HUES64 (cell line): ENCODE measurements around the gene OR52E5.

Experiments used
- H3K27ac ChIP-seq: 2 replicates; pipeline ENCODE4 v1.7.0; 2013; ENCODE audit warnings: low read depth, low read length, inconsistent platforms
- H3K27me3 ChIP-seq: 2 replicates; pipeline ENCODE4 v1.6.1; 2013; ENCODE audit warnings: mild to moderate bottlenecking, low read length; ENCODE audit not compliant: insufficient read depth
- H3K36me3 ChIP-seq: 2 replicates; pipeline ENCODE4 v1.6.1; 2013; ENCODE audit warnings: mild to moderate bottlenecking, low read length; ENCODE audit not compliant: insufficient read depth
- H3K4me1 ChIP-seq: 2 replicates; pipeline ENCODE4 v1.6.1; 2013; ENCODE audit warnings: mild to moderate bottlenecking, low read length, moderate library complexity; ENCODE audit not compliant: insufficient read depth
- H3K4me3 ChIP-seq: 2 replicates; pipeline ENCODE4 v1.5.1; 2013; ENCODE audit warnings: mild to moderate bottlenecking, low read length, moderate library complexity
- H3K9ac ChIP-seq: 2 replicates; pipeline ENCODE4 v1.6.1; 2013; ENCODE audit warnings: mild to moderate bottlenecking, low read depth, low read length
- H3K9me3 ChIP-seq: 2 replicates; pipeline ENCODE4 v1.6.1; 2013; ENCODE audit warnings: low read depth, low read length; ENCODE audit not compliant: insufficient read depth
- WGBS: fragments of 150-250, 120-280 bp; methylation state at CpG from one replicate; pipeline ENCODE4 v1.1.7; 2013; ENCODE audit warnings: missing lambda C conversion rate; 5-methylcytosine and 5-hydroxymethylcytosine counted together

OR52E5 gene

DNA sequence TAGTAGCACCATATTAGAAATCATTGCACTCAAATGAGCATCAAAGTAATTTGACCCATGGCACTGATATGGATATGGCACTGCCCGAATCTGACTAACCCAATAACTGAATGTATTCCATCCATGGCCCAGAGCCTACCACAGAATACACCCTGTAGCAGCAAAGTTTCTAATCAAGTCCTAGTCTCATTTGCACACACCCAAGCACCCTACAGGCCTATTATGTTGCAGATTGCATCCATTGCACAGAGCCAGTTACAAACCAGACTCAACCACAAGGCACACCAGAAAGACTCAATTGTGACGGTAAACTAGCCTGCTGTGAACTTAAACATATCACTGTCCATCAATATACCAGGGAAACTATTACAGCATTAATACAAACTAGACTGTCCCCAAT is 6.5 kb downstream of the OR52E5 start:
- Histone ChIP-seq H3K9me3 (no peaks in the 10 kb centered on the region), H3K4me1 (no peaks in the 10 kb centered on the region; the same call in 1 of the 2 replicates), H3K27ac (no peak overlapping the region), H3K27me3 (no peaks in the 10 kb centered on the region), H3K9ac (no peak overlapping the region), H3K36me3 (no peaks in the 10 kb centered on the region), H3K4me3 (no peak overlapping the region)
- 86% methylated on average over 2 of the region's 2 CpGs for WGBS

DNA sequence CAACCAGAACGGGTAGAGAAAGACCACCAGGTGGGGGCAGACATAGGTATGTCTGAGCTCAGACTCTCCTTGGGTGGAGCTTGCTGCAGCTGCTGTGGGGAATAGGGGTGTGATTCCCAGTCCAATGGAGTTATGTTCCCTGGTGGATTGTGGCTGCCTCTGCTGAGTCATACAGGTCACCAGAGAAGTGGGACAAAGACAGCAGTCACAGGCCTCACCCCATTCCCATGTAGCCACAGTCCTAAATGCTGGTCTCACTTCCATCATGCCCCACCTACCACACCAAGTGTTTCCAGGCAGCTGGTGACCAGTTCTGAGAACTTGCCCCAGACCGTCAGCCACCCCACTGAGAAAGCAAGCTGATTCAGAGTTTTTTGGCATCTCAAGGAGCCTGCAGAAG is 17.5 kb downstream of the OR52E5 start:
- Histone ChIP-seq H3K36me3 (no peaks in the 10 kb centered on the region), H3K4me1 (no peaks in the 10 kb centered on the region), H3K27me3 (no peaks in the 10 kb centered on the region), H3K4me3 (no peak overlapping the region), H3K9ac (no peak overlapping the region), H3K27ac (no peak overlapping the region), H3K9me3 (peaks cover 8% of the 10 kb centered on the region; the same call in 1 of the 2 replicates)
- 74% methylated on average over 2 of the region's 2 CpGs for WGBS

DNA sequence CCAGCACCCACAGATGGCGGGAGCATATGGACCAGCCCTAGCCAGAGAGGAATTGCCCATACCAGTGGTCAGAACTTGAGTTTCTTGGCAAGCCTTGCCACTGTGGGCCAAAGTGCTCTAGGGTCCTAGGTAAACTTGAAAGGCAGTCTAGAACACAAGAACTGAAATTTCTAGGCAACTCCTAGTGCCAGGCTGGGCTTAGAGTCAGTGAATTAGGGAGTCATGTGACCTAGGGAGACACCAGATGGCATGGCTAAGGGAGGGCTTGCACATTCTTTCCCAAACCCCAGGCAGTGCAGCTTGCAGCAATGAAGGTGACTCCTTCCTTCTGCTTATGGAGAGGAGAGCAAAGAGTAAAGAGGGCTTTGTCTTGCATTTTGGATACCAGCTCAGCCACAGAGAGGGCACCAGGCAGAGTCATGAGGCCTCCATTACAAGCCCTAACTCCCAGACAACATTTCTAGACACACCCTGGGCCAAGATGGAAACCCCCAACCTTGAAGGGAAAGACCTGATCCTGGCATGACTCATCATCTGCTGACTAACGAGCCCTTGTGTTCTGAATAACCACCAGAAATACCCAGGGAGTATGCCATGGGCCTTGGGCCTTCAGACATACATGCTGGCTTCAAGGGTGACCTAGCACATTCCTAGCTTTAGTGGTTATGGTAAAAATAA is 29.9 kb downstream of the OR52E5 start:
- 90% methylated on average over 2 of the region's 2 CpGs for WGBS
- H3K9me3 ChIP-seq: 0 out of 2 replicates have a peak, but pooled peaks cover 4% of the 10 kb centered on the region
- no peaks in the 10 kb centered on the region for H3K4me1 ChIP-seq
- no peak overlapping the region for H3K9ac ChIP-seq
- no peaks in the 10 kb centered on the region for H3K27me3 ChIP-seq
- no peak overlapping the region for H3K27ac ChIP-seq
- no peak overlapping the region for H3K4me3 ChIP-seq
- no peaks in the 10 kb centered on the region for H3K36me3 ChIP-seq

DNA sequence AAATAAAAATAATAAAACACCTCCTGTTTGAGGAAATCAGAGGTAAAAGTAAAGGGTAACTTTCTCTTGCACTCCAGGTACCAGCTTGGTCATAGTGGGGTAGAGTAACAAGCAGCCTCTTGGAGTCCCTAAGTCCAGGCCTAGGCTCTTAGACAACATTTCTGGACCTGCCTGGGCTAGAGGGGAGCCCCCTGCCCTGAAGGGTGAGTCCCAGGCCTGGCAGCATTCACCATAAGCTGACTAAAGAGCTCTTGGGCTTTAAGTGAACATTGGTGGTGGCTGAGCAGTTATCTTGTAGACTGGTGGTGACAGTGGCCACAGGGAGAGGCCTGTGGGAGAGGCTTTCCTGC is 30.4 kb downstream of the OR52E5 start:
- no peaks in the 10 kb centered on the region for H3K36me3 ChIP-seq
- H3K27me3 ChIP-seq: no peaks in the 10 kb centered on the region
- H3K9ac ChIP-seq: no peak overlapping the region
- no peak overlapping the region for H3K4me3 ChIP-seq
- no peak overlapping the region for H3K27ac ChIP-seq
- no peaks in the 10 kb centered on the region for H3K4me1 ChIP-seq
- 0 out of 2 replicates have a peak, but pooled peaks cover 4% of the 10 kb centered on the region for H3K9me3 ChIP-seq

DNA sequence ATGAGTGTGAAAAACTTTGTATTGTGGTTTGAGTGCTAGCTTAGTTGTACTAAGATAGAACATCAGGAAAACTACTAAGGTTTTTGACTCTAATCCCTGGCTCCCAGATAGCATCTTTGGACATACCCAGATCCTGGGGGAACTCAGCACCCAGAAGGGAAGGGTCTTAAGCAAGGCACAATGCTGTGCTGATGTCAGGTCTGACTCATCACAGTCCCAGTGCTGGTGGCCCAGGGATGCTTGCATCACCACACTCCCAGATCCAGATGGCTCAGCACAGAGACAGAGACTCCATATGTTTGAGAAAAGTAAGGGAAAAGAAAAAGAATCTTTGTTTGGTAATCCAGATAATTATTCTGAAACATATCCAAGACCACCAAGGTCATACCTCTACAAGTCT is 30.8 kb downstream of the OR52E5 start:
- Histone ChIP-seq H3K36me3 (no peaks in the 10 kb centered on the region), H3K9me3 (0 out of 2 replicates have a peak, but pooled peaks cover 4% of the 10 kb centered on the region), H3K27ac (no peak overlapping the region), H3K9ac (no peak overlapping the region), H3K27me3 (no peaks in the 10 kb centered on the region), H3K4me1 (no peaks in the 10 kb centered on the region), H3K4me3 (no peak overlapping the region)

DNA sequence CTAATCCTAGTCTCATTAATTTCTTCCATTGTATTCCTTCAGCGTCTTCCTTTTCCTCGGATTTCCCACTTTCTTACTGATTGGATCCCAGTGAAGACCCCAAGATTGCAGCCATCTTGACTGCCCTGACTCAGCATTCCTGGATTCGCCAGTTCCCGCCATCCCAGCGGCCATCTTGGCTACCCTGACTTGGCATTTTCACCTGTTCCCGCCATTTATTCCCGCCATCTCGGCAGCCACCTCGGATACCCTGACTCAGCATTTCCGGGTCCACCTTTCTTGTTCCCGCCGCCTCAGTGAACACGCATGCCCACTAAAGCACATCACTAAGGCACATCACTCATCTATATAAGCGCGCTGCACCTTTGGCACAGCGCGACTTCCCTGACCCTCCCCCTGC is 35.3 kb downstream of the OR52E5 start:
- Histone ChIP-seq H3K27me3 (no peaks in the 10 kb centered on the region), H3K9ac (no peak overlapping the region), H3K27ac (no peak overlapping the region), H3K9me3 (peaks cover 4% of the 10 kb centered on the region; the same call in 1 of the 2 replicates), H3K36me3 (no peaks in the 10 kb centered on the region), H3K4me1 (no peaks in the 10 kb centered on the region), H3K4me3 (no peak overlapping the region)
- whole genome bisulfite sequencing: 96% methylated on average over 17 of the region's 17 CpGs

DNA sequence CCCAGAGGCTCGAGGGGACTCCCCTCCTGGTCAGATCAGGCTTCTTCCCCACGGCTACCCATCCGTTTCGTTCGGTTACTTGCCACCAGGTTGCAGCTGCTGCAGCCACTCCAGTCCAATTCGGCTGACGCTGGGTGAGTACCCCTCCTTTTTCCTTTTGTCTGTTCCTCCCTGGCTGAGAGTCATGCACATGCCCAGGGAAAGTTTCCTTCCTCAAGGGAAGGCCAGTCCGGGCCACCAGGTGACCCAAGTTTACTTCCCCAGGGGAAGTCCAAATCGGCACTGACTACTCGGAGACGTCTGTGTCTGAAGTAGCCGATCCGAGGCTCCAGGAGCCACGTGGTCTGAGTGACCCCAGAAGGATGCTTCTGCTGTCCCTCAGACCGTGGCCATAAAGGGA is 35.8 kb downstream of the OR52E5 start:
- H3K9me3 ChIP-seq: peaks cover 4% of the 10 kb centered on the region; the same call in 1 of the 2 replicates
- no peaks in the 10 kb centered on the region for H3K27me3 ChIP-seq
- H3K36me3 ChIP-seq: no peaks in the 10 kb centered on the region
- no peak overlapping the region for H3K9ac ChIP-seq
- H3K27ac ChIP-seq: no peak overlapping the region
- WGBS: 91% methylated on average over 15 of the region's 15 CpGs
- H3K4me3 ChIP-seq: no peak overlapping the region
- H3K4me1 ChIP-seq: no peaks in the 10 kb centered on the region

DNA sequence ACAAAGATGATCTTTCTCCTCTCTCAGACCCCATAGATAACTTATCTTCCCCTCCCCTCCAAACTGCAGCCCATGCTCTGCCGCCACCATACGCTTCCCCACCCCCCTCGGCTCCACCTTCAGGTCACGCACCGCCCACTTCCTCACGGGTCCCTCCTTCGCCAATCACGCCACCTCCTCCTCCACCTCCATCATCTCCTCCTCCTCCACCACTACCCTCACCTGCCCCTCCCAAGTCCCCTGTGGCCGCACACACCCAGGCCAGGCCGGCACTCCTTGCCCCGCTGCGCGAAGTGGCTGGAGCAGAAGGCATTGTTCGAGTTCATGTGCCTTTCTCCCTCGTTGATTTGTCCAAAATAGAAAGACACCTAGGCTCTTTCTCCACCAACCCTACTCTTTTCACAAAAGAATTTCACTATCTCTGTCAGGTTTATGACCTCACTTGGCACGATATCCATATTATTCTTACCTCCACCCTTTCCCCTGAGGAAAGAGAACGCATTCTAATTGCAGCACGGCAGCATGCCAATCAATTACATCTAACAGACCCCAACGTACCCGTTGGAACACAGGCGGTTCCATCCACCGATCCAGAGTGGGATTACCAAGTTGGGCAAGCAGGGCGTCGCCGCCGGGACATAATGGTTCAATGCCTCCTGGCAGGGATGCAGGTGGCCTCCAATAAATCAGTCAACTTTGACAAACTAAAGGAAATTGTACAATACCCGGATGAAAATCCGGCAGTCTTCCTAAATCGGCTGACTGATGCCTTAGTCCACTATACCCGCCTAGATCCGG is 36.8 kb downstream of the OR52E5 start:
- H3K9me3 ChIP-seq: peaks cover 4% of the 10 kb centered on the region; the same call in 1 of the 2 replicates
- no peak overlapping the region for H3K27ac ChIP-seq
- H3K4me1 ChIP-seq: no peaks in the 10 kb centered on the region
- H3K27me3 ChIP-seq: no peaks in the 10 kb centered on the region
- H3K36me3 ChIP-seq: no peaks in the 10 kb centered on the region
- H3K4me3 ChIP-seq: no peak overlapping the region
- WGBS: 93% methylated on average over 31 of the region's 31 CpGs
- H3K9ac ChIP-seq: no peak overlapping the region

DNA sequence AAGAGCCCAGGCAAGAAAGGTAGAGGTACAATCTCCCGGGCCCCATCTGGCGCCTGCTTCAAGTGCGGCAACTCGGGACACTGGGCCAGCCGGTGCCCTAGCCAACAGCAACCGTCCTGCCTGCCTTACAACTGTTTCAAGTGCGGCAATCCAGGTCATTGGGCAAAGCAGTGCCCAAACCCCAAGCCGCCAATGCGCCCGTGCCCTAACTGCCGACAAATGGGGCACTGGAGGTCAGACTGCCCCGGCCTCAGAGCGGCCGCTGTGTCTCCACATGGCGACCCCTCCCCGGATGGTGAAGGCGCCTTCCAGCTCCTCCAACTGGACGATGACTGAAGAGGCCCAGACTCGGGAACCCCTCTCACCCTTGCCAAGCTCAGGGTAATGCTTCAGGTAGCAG is 37.6 kb downstream of the OR52E5 start:
- WGBS: 96% methylated on average over 19 of the region's 19 CpGs

DNA sequence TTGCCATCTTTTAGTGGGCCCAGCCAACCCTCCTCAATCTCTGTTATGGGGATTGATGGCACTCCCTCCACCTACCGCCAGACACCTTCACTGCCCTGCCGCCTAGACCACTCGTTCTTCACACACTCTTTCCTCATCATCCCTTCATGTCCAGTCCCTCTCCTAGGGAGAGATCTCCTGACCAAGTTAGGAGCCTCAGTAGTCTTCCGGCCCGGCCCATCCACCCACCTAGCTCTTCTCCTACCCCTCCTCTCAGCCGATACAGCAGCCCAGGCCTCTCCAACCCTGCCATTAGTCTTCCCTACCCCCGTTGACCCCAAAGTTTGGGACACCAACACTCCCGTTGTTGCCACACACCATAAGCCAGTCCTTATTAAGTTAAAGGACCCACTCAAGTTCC is 38.1 kb downstream of the OR52E5 start:
- no peak overlapping the region for H3K27ac ChIP-seq
- no peak overlapping the region for H3K9ac ChIP-seq
- H3K36me3 ChIP-seq: no peaks in the 10 kb centered on the region
- no peaks in the 10 kb centered on the region for H3K4me1 ChIP-seq
- H3K4me3 ChIP-seq: no peak overlapping the region
- WGBS: 94% methylated on average over 8 of the region's 8 CpGs
- H3K9me3 ChIP-seq: no peaks in the 10 kb centered on the region; the same call in 1 of the 2 replicates
- H3K27me3 ChIP-seq: no peaks in the 10 kb centered on the region

More for the DNA sequence above, 37.6 kb downstream of the OR52E5 start:
- Histone ChIP-seq H3K27ac (no peak overlapping the region), H3K27me3 (no peaks in the 10 kb centered on the region), H3K9ac (no peak overlapping the region), H3K9me3 (no peaks in the 10 kb centered on the region; the same call in 1 of the 2 replicates), H3K36me3 (no peaks in the 10 kb centered on the region), H3K4me3 (no peak overlapping the region), H3K4me1 (no peaks in the 10 kb centered on the region)

DNA sequence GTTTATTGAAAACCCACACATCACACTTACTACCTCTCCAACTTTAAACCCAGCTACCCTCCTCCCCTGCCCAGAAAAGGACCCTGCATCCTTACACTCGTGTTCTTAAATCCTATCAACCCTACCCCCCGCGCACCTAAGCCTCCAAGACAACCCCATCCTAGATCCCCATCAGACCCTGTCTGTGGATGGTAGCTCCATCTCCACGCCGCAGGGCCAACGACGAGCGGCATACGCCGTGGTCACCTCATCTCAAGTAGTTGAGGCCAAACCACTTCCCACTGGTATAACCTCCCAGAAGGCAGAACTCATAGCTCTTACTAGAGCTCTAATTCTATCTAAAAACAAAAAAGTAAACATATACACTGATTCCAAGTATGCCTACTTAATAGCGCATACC is 39.7 kb downstream of the OR52E5 start:
- H3K36me3 ChIP-seq: no peaks in the 10 kb centered on the region
- H3K9ac ChIP-seq: no peak overlapping the region
- no peaks in the 10 kb centered on the region for H3K27me3 ChIP-seq
- no peaks in the 10 kb centered on the region for H3K4me1 ChIP-seq
- WGBS: 96% methylated on average over 11 of the region's 11 CpGs
- no peaks in the 10 kb centered on the region; the same call in 1 of the 2 replicates for H3K9me3 ChIP-seq
- H3K27ac ChIP-seq: no peak overlapping the region
- no peak overlapping the region for H3K4me3 ChIP-seq
